HEK293 (cell line): ENCODE measurements around the gene STK24.

Experiments used
- CTCF ChIP-seq: fragments of 450-650 bp; formaldehyde crosslinking; IDR thresholded peaks from 2 replicates; pipeline ENCODE4 v1.5.1; 2016; ENCODE audit warnings: missing biosample characterization, missing genetic modification characterization
- INSM2 ChIP-seq: fragments of 450-650 bp; formaldehyde crosslinking; IDR thresholded peaks from 2 replicates; pipeline ENCODE4 v1.5.1; 2016; ENCODE audit warnings: missing biosample characterization, missing genetic modification characterization
- PRDM1 ChIP-seq: fragments of 450-650 bp; formaldehyde crosslinking; IDR thresholded peaks from 2 replicates; pipeline ENCODE4; 2016; ENCODE audit warnings: missing biosample characterization, missing genetic modification characterization
- ZBTB1 ChIP-seq: fragments of 450-650 bp; formaldehyde crosslinking; IDR thresholded peaks from 2 replicates; pipeline ENCODE4 v1.5.1; 2016; ENCODE audit warnings: missing biosample characterization, missing genetic modification characterization
- ZBTB48 ChIP-seq: fragments of 450-650 bp; formaldehyde crosslinking; IDR thresholded peaks from 2 replicates; pipeline ENCODE4 v1.5.1; 2016; ENCODE audit warnings: missing biosample characterization, missing genetic modification characterization
- ZBTB8A ChIP-seq: fragments of 450-650 bp; formaldehyde crosslinking; IDR thresholded peaks from 2 replicates; pipeline ENCODE4 v1.5.1; 2016; ENCODE audit warnings: missing biosample characterization, missing genetic modification characterization
- ZNF140 ChIP-seq: fragments of 450-650 bp; formaldehyde crosslinking; IDR thresholded peaks from 2 replicates; pipeline ENCODE4 v1.5.1; 2016; ENCODE audit warnings: missing biosample characterization, missing genetic modification characterization
- ZNF302 ChIP-seq: fragments of 450-650 bp; formaldehyde crosslinking; IDR thresholded peaks from 2 replicates; pipeline ENCODE4 v1.5.1; 2016; ENCODE audit warnings: missing biosample characterization, missing genetic modification characterization, low read depth
- ZNF510 ChIP-seq: fragments of 450-650 bp; formaldehyde crosslinking; IDR thresholded peaks from 2 replicates; pipeline ENCODE4 v1.5.1; 2018; ENCODE audit warnings: mild to moderate bottlenecking, missing genetic modification characterization, missing biosample characterization; ENCODE audit not compliant: insufficient replicate concordance
- ZNF561 ChIP-seq: fragments of 450-650 bp; IDR thresholded peaks from 2 replicates; pipeline ENCODE4 v1.5.1; 2018; ENCODE audit warnings: missing biosample characterization, missing genetic modification characterization, borderline replicate concordance

- TF ChIP-seq ZBTB1 (tag by site-specific recombination), result no peak
- no peak for TF ChIP-seq ZBTB8A (tag by site-specific recombination)
- no peak for TF ChIP-seq ZNF510 (tag by site-specific recombination)
- no peak for TF ChIP-seq PRDM1
- TF ChIP-seq ZNF140 (tag by site-specific recombination), result no peak
- no peak for TF ChIP-seq CTCF (tag by site-specific recombination)
- TF ChIP-seq ZNF302 (tag by site-specific recombination), result no peak
- no peak for TF ChIP-seq ZNF561 (tag by site-specific recombination)
- TF ChIP-seq ZBTB48 (tag by site-specific recombination), result no peak
- no peak for TF ChIP-seq INSM2 (tag by site-specific recombination)
These were observed 18.7 kb downstream of the STK24 start for GRCh38 chr13:98557937-98558792.
